ENCODE measurements around the gene SLC24A3.

Gene SLC24A3

DNA sequence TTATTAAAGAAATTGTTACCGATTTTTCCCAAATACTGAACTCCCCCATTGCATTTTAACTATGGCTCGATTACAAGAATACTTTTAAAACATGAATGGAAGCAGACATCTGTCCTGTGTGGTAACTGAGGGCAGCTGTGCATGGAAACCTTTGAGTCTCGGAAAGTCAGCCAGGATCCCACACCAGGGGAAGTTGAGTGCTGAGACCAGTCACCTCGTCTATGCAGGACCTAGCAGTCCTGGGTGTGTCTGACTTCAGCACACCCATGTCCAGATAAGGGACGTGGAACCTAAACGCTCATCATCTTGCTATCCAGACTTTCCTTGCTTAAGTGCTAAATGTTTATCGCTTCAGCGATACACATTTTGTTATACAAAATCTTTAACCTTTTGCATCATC is 551.8 kb downstream of the SLC24A3 start:
- no peak overlapping the region for H3K4me3 ChIP-seq (ENCODE audit: low read length)
- TF ChIP-seq ZNF274 (IDR thresholded peaks at IDR 0.05; ENCODE audit: low read depth, low read length) = no peak

DNA sequence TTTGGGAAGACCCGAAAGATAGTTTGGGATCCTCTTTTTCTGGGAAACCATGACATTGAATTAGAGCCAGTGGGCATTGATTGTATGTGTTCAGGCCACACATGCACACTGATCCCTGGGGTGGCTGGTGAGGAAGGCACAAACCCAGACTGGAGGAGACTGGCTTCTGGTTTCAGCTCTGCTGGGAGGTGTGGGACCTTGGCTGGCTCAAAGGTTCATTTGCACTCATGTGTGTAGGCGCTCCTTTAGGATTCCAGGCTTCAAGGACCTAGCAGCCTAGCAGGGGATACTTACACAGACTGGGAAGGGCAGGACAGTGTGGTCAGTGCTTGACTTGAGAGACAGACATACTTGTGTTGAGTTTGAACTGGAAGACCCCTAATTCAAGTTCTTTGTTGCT is 552.8 kb downstream of the SLC24A3 start:
- TF ChIP-seq ZNF274 (IDR thresholded peaks at IDR 0.05; ENCODE audit: low read depth, low read length) = no peak
- no peak overlapping the region for H3K4me3 ChIP-seq (ENCODE audit: low read length)

DNA sequence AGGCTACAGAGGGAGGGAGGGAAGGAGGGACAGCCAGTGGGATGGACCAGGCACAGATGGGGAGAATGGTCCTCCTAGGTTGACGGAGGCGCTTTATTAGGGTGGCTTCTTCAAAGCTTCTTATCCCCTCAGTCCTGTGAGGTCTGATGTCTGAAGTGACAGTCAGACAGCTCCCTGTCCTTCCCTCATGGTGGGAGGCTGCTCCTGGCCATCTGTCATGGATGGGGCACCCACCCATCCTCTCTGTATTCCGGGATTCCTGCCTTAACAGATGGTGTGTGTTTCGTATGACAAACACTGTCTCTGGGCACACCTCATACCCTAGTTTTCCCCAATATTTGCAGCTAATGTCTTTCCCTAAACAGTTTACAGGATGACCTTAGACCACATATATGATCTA is 553.5 kb downstream of the SLC24A3 start:
- TF ChIP-seq ZNF274 (IDR thresholded peaks at IDR 0.05; ENCODE audit: low read depth, low read length) = no peak
- no peak overlapping the region for H3K4me3 ChIP-seq (ENCODE audit: low read length)

DNA sequence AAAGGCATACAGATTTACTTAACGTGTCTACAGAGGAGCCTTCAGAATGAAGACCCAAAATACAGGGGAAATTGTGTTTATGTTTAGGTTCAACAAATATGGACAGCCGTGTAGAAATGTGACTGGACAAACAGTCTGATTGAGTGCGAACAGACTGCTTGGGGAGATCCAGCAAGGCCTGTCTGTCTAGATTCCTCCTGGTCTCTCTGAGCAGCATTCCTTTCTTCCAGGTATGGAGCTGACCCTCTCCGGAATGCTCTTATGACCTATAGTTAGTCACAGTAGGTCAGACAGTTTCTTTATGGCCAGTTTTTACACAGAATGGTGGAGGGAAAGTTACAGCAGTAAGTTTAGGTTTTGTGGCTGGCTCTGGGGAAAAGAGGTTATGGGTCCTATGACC is 554.6 kb downstream of the SLC24A3 start:
- H3K4me3 ChIP-seq (ENCODE audit: low read length) = no peak overlapping the region
- no peak for TF ChIP-seq ZNF274 (IDR thresholded peaks at IDR 0.05; ENCODE audit: low read depth, low read length)

DNA sequence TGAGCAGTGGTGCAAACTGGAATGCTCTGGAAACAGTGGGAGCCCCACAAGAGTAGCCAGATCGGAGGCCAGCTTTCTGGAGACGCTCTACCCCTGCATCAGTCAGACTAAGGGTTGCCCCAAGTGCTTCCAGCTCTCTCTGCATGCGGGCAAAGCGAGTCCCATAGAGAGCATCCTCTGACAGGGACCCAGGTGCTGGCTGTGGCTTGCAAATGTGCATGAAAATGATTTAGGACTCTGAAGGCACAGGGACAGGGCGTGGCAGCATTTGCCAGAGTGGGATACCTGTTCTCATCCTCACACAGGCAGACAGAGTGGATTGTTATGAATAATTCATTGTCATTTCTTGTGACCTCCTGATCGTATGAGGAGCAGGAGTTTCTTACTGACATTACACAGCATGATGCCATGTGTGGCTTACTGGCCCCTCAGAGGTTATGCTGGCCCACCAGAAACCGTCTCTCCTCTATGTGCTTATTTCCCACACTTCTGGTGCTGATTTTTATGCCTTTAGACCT is 555.9 kb downstream of the SLC24A3 start:
- no peak overlapping the region for H3K4me3 ChIP-seq (ENCODE audit: low read length)
- no peak for TF ChIP-seq ZNF274 (IDR thresholded peaks at IDR 0.05; ENCODE audit: low read depth, low read length)

DNA sequence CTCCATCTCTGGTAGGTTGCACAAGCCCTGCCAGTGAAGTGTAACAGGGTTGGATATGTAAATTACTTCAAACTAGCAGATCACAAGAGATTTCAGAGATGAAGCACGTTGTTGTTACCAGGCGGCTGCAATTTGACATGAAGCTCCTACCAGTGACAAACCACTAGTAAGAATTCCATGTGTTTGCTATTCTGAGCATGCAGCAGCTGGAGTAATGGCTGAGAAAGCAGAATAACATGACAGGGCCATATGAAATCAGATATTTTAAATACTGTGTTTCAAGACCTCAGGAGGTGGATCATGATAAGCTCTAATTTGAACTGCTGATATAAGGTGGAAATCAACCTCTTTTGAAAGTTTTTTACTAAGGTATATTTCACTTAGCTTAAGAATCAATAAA is 557.1 kb downstream of the SLC24A3 start:
- TF ChIP-seq ZNF274 (IDR thresholded peaks at IDR 0.05; ENCODE audit: low read depth, low read length) = no peak
- H3K4me3 ChIP-seq (ENCODE audit: low read length) = no peak overlapping the region

DNA sequence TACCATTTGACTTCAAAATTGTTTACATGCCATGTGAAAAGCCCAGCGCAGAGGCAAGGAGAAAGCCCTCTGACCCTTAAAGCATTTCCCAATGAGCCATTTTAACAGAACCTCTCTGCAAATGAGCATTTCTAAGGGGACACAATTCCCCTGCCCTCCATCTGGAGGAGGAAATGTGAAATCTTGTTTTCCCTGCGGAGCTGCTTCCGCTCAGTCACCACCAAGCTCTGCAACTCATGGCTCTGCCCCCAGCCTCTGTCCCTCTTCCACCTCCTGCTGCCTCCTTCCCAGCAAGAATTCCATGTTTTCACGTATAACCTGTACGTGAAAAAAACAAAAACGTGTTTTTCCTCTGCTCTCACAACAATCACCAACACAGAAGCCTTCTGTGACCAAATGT is 557.9 kb downstream of the SLC24A3 start:
- no peak overlapping the region for H3K4me3 ChIP-seq (ENCODE audit: low read length)
- TF ChIP-seq ZNF274 (IDR thresholded peaks at IDR 0.05; ENCODE audit: low read depth, low read length) = no peak

- TF ChIP-seq ZNF274 (IDR thresholded peaks at IDR 0.05; ENCODE audit: low read depth, low read length) = no peak
Measured at GRCh38 chr20:19771031-19771430, 558.6 kb downstream of the SLC24A3 start.

More at GRCh38 chr20:19771031-19771430, 558.6 kb downstream of the SLC24A3 start:
- H3K4me3 ChIP-seq (ENCODE audit: low read length) = no peak overlapping the region

All from GM08714 (cell line).